Measurements from ENCODE around the gene HIVEP3. TPM values are rescaled to one million over a fixed set of nuclear protein-coding genes. Genes with fewer than 3 reads are reported as not detected.

Gene HIVEP3
- total RNA-seq, 1 donor from 2014 or later: 6.4 TPM

- ATAC-seq (ENCODE audit: poor library complexity): peak; percentile 7
- DNase-seq: no peak
- intact Hi-C loops (cut with DNase I): no loop called here
These were observed 271.2 kb downstream of the HIVEP3 start for GRCh38 chr1:41647221-41648135.

- ATAC-seq (ENCODE audit: poor library complexity) (no peak), DNase-seq (no peak)
- intact Hi-C loops (cut with DNase I): no loop called here
These were observed 272.5 kb downstream of the HIVEP3 start for GRCh38 chr1:41646186-41646585.

- intact Hi-C loops (cut with DNase I): no loop called here
- no peak for ATAC-seq (ENCODE audit: poor library complexity)
- no peak for DNase-seq
These were observed 273.7 kb downstream of the HIVEP3 start for GRCh38 chr1:41645062-41645461.

GRCh38 chr1:41642922-41643821 lies 275.6 kb downstream of the HIVEP3 start:
- intact Hi-C loops (cut with DNase I): no loop called here
- no peak for ATAC-seq (ENCODE audit: poor library complexity)
- DNase-seq: no peak

DNA sequence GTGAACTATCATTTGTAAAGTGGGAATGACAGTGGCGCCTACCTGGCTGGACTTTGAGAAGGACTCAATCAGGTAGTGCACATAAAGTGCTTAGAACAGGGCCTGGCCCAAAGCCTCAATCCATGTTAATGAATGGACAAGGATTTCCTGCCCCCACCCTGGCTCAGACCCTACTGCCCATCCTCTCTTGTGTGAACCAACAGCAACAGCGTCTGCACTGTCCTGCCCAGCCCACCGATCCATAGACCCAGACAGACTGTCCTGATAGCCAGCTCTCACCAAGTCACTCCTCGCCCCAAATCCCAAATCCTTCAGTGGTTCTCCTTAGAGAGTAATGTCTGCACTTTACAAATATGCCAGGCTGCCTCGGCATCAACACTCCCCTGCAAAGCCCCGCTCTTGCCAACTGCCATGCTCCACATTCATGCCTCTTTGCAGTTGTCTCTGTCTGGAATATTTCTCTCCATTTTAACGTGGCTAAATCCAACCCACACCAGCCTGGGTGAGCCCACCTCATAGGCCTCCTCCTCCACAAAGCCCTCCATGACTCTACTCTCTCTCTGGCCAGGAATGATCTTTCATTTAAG lies 276.7 kb downstream of the HIVEP3 start:
- DNase-seq (no peak), ATAC-seq (ENCODE audit: poor library complexity) (no peak)
- intact Hi-C loops (cut with DNase I): no loop called here

- intact Hi-C loops (cut with DNase I): no loop called here
- ATAC-seq (ENCODE audit: poor library complexity): no peak
- no peak for DNase-seq
These were observed 277.3 kb downstream of the HIVEP3 start for GRCh38 chr1:41641475-41641814.

DNA sequence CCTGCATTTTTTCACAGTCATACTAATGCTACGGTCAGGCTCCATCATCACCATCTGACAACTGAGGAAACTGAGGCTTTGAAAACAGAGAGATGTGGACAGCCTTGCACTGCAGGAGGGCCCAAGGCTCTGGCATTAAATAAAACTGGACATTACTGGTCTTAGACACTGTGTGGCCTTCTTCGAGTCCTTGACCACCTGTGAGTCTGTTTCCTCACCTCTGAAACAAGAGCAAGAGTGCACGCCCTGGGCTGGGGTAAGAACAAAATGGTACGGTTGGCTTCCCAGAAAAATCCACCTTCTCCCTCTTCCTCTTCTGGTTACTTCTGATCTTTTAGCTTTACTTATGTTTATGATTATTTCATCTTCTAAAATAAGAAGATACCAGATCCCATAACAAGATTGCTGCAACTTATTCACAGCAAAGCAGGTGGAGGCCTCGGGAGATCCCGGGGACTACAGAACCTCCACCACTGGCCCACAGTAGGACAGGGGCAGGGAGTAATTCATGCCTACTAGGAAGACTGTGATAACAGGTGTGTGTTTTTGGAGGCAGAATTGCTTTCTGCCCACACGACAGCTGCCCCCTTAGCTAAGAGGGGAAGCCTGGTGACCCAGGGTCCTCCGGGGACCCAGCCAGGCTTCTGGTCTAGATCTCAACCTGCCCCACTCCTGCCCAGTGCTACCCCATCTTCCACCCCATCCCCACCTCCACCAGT lies 277.8 kb downstream of the HIVEP3 start:
- ATAC-seq (ENCODE audit: poor library complexity) (no peak), DNase-seq (no peak)
- intact Hi-C loops (cut with DNase I): no loop called here

DNA sequence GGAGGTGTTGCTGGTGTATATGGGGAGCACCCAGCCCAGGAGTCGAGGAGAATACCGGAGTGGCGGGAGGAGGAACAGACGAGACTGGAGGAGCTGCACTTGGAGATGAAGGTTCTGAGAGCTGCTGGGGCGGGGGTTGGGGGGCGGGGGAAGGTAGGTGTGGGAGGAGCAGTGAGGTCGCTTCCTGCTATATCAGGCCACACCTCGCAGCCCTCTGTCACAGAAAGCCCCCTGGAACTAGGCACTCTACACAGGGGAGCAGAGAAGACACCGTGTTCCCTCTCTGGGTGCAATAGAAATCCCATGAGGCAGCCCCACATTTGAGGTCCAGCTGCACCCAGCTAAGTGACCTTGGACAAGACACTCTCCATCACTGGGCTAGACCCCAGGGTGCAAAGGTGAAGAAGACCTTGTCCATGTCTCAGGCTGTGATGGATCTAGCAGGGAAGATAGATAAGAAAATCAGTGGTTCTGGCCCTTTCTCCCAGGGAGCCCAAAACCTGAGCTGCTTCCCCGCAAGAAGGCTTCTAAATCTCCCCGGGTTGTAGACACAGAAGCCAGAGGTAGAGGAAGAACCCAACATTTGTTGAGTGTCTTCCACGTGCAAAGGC lies 278.5 kb downstream of the HIVEP3 start:
- intact Hi-C loops (cut with DNase I): no loop called here
- no peak for ATAC-seq (ENCODE audit: poor library complexity)
- no peak for DNase-seq

GRCh38 chr1:41639332-41639936 lies 279.3 kb downstream of the HIVEP3 start:
- no peak for DNase-seq
- intact Hi-C loops (cut with DNase I): no loop called here
- ATAC-seq (ENCODE audit: poor library complexity): no peak

- no peak for ATAC-seq (ENCODE audit: poor library complexity)
- DNase-seq: no peak
- intact Hi-C loops (cut with DNase I): no loop called here
These were observed 280.4 kb downstream of the HIVEP3 start for GRCh38 chr1:41638086-41639024.

GRCh38 chr1:41637367-41637766 lies 281.4 kb downstream of the HIVEP3 start:
- ATAC-seq (ENCODE audit: poor library complexity) (no peak), DNase-seq (no peak)
- intact Hi-C loops (cut with DNase I): no loop called here

DNA sequence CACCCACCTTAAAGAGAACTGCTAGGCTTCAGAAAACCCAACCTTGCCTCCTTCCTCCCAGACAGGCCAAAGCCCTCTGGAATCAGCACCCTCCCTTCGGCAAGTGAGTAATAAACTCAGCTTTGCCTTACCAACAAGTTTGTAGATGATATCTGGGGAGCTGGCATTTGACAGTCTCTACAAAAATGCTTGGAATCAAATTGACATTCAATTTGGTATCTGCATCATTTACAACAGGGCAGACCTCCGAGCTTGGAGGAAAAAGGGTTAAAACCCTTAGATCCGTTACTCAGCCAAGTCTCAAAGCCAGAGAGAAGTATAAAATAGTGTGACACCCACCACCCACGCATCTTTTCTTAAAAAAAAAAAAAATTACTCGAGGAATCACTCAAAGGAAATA lies 285.0 kb downstream of the HIVEP3 start:
- ATAC-seq (ENCODE audit: poor library complexity) (no peak), DNase-seq (no peak)
- intact Hi-C loops (cut with DNase I): no loop called here

DNA sequence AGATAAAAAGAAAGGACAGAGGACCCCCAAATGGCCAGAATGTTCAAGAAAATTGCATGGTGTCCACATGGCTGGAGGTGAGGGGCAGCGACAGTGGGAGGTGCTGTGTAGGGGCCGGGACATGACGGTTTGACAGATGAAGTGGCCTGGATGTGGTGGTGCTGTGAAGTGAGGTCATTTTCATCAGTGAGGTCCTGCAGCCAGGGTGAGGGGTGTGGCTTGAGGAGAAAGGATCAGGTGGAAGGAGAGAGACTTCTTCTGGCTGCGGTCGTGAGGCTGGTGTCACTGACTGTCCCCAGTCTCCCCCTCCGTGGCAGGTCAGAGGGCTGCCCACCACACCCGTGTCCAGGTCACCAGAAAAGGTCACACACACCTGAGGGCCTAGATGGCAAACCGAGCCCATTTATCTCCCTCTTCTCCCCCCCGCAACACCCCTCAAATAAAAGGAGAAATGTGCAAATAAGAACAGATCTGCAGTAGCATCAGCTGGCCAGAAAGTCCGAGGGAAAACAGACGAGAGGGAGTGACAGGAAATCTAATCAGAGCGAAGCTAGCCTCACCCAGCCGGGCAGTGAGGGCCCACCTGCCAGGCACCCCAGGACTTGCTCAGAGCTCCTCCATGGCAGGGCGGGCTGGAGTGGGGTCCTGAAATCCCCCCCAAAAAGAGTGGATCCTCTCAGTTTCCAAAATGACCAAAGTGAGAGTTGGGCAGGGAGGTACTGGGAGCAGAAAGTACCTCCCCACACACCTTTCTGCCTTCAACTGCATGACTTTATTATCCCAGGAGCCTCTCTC lies 285.7 kb downstream of the HIVEP3 start:
- DNase-seq: no peak
- ATAC-seq (ENCODE audit: poor library complexity): no peak
- intact Hi-C loops (cut with DNase I): no loop called here

DNA sequence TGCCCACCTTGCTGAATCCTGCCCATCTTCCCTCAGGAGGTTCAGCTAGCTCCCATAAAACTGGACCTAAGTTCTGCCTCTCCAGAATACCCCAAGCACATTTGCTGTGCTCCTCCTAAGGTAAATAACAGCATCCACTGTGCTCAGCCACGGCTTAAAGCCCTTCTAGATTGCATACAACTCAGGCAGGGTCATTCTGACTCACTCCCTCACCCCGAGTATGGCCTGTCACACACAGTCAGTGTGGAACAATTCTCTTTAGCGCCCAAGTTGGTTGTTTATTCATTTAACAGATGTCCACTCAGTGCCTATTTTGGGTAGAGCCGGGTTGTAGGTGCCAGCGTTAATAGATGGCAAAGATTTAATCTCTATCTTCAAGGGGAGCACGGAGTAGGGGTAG lies 286.8 kb downstream of the HIVEP3 start:
- DNase-seq (no peak), ATAC-seq (ENCODE audit: poor library complexity) (no peak)
- intact Hi-C loops (cut with DNase I): no loop called here

GRCh38 chr1:41631154-41631553 lies 287.6 kb downstream of the HIVEP3 start:
- DNase-seq (no peak), ATAC-seq (ENCODE audit: poor library complexity) (peak; percentile 78)
- intact Hi-C loops (cut with DNase I): no loop called here

DNA sequence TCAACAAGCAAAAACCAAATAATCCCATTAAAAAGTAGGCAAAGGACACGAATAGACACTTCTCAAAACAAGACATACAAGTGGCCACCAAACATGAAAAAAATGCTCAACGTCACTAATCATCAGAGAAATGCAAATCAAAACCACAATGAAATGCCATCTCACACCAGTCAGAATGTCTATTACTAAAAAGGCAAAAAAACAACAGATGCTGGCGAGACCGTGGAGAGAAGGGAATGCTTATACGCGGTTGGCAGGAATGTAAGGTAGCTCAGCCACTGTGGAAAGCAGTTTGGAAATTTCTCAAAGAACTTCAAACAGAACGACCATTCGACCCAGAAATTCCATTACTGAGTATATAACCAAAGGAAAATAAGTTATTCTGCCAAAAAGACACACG lies 289.2 kb downstream of the HIVEP3 start:
- ATAC-seq (ENCODE audit: poor library complexity): no peak
- DNase-seq: no peak
- intact Hi-C loops (cut with DNase I): loop anchor here (10.0 kb wide), 1 partner anchor 165 kb away; no protein-coding TSS in a partner anchor
